HepG2 (cell line): ENCODE measurements around the gene WFDC10B. TPM values are rescaled to one million over a fixed set of nuclear protein-coding genes. Genes with fewer than 3 reads are reported as not detected.

ENCODE experiments used
- ATAC-seq: fragments of 200-7000 bp; cut with Tn5 transposase; 3 replicates; pipeline ENCODE4 v1.9.1; 2020; ENCODE audit warnings: mild to moderate bottlenecking, moderate library complexity
- BruUV-seq: library from RNA; stranded (reverse); fragments of 400-500 nt; replicated peaks from 2 replicates; lab custom pipeline; 2021; lab: Mats Ljungman, UMichigan
- CTCF ChIA-PET: fragments of 300-600 bp; formaldehyde crosslinking; extraction: SDS; loops from one replicate; lab custom pipeline; 2021; ENCODE audit warnings: low total read pairs, inconsistent platforms, low intra/inter-chr PET ratio; lab: Yijun Ruan, JAX
- POLR2A ChIA-PET: fragments of 350-600 bp; sonication (Branson Sonifier 250); formaldehyde crosslinking; loops from one replicate; lab custom pipeline; 2020; ENCODE audit warnings: antibody characterized with exemption, inconsistent platforms; lab: Yijun Ruan, JAX
- DNase-seq: peaks from one replicate; pipeline ENCODE4 v3.0.0-alpha.2; 2015; ENCODE audit warnings: low spot score
- FAIRE-seq: peaks from 3 replicates; lab custom pipeline; 2011; peaks lifted over from hg19 to GRCh38; lab: Jason Lieb, UNC
- H2AFZ ChIP-seq: one replicate; pipeline ENCODE4 v1.6.1; 2011; ENCODE audit warnings: low read length, inconsistent platforms
- H3K27ac ChIP-seq: fragments of 300-600 bp; 3 replicates; pipeline ENCODE4 v1.8.0; 2011; ENCODE audit warnings: mixed run types, mild to moderate bottlenecking, mixed read lengths, low read length, inconsistent platforms; ENCODE audit not compliant: insufficient read depth; ENCODE audit errors: extremely low read length
- H3K27me3 ChIP-seq, 2 experiments: fragments of 200-600 bp in 1 of 2; 2 replicates in 1 of 2; 3 replicates in 1 of 2; pipeline versions ENCODE4 v1.6.0 to v1.8.0; 2011; ENCODE audit warnings: low read length in 2 of 2, mild to moderate bottlenecking in 2 of 2, moderate library complexity in 2 of 2, inconsistent platforms in 1 of 2; ENCODE audit not compliant: insufficient read depth in 2 of 2, control insufficient read depth in 1 of 2
- H3K36me3 ChIP-seq, 2 experiments: fragments of 200-600 bp in 1 of 2; replicated peaks in 1 of 2; 2 replicates in 1 of 2; 3 replicates in 1 of 2; pipeline versions ENCODE4 v1.5.1 to v1.8.0; 2011; ENCODE audit warnings: low read length in 2 of 2, inconsistent platforms in 1 of 2; ENCODE audit not compliant: insufficient read depth in 2 of 2, control insufficient read depth in 1 of 2
- H3K4me1 ChIP-seq: 2 replicates; pipeline ENCODE4 v1.5.1; 2012; ENCODE audit warnings: low read length, inconsistent platforms; ENCODE audit not compliant: insufficient read depth
- H3K4me2 ChIP-seq: 2 replicates; pipeline ENCODE4 v1.6.0; 2011; ENCODE audit warnings: low read depth, low read length, inconsistent platforms
- H3K4me3 ChIP-seq, 3 experiments: fragments of 200-600 bp in 1 of 3; sonication (generic), shearing (Covaris generic) in 1 of 3; replicated peaks in 1 of 3; 2 replicates each; pipeline ENCODE4 v1.5.1; 2011 to 2016; ENCODE audit warnings: low read length in 3 of 3, inconsistent platforms in 2 of 3, low read depth in 2 of 3, mild to moderate bottlenecking in 2 of 3, control low read depth in 1 of 3, mixed read lengths in 1 of 3; ENCODE audit not compliant: insufficient read depth in 1 of 3
- H3K79me2 ChIP-seq: one replicate; pipeline ENCODE4 v1.6.1; 2011; ENCODE audit warnings: low read length, inconsistent platforms; ENCODE audit not compliant: insufficient read depth
- H3K9ac ChIP-seq: 2 replicates; pipeline ENCODE4 v1.6.0; 2011; ENCODE audit warnings: mild to moderate bottlenecking, low read depth, low read length, inconsistent platforms; ENCODE audit not compliant: insufficient read depth
- H3K9me3 ChIP-seq: 2 replicates; pipeline ENCODE4 v1.5.1; 2012; ENCODE audit warnings: mild to moderate bottlenecking, low read length
- H4K20me1 ChIP-seq: 2 replicates; pipeline ENCODE4 v1.6.0; 2011; ENCODE audit warnings: inconsistent platforms, mild to moderate bottlenecking, low read length, moderate library complexity; ENCODE audit not compliant: insufficient read depth
- FOXO4 ChIP-seq: sonication (generic); formaldehyde crosslinking; conservative IDR thresholded peaks from 2 replicates; pipeline ENCODE4 v1.8.1; 2023; ENCODE audit warnings: missing genetic modification reagents
- KDM2A ChIP-seq: sonication (generic); formaldehyde crosslinking; IDR thresholded peaks from 2 replicates; pipeline ENCODE4 v1.4.0; 2020; ENCODE audit warnings: low read depth, missing genetic modification reagents, borderline replicate concordance
- SNRNP70 ChIP-seq: fragments of 200-400 bp; formaldehyde crosslinking; IDR thresholded peaks from 2 replicates; pipeline ENCODE4 v1.6.1; 2017; ENCODE audit warnings: mild to moderate bottlenecking, low read depth, low read length, moderate library complexity
- THAP11 ChIP-seq: IDR thresholded peaks from 2 replicates; pipeline ENCODE4 v1.6.1; 2016; ENCODE audit warnings: missing biosample characterization, missing genetic modification reagents
- ZNF30 ChIP-seq: sonication (generic); formaldehyde crosslinking; IDR thresholded peaks from 2 replicates; pipeline ENCODE4 v1.5.0; 2020; ENCODE audit warnings: mild to moderate bottlenecking, missing genetic modification reagents
- ZNF335 ChIP-seq: sonication (generic); formaldehyde crosslinking; IDR thresholded peaks from 2 replicates; pipeline ENCODE4 v1.4.0; 2020; ENCODE audit warnings: missing genetic modification reagents
- ZNF501 ChIP-seq: sonication (generic); formaldehyde crosslinking; IDR thresholded peaks from 2 replicates; pipeline ENCODE4 v1.5.1; 2020; ENCODE audit warnings: mild to moderate bottlenecking, moderate library complexity, missing genetic modification reagents
- WGBS: methylation state at CpG from one replicate; pipeline ENCODE4 v1.1.6; 2017; ENCODE audit warnings: low lambda C conversion rate; 5-methylcytosine and 5-hydroxymethylcytosine counted together
- in situ Hi-C: cut with HindIII; loops from 2 replicates; pipeline ENCODE4 v1.10.0; 2017; ENCODE audit warnings: low pct_unique_long_range_greater_than_20kb; ENCODE audit not compliant: extremely low pct_ligation_motif_present
- intact Hi-C: fragments of 100-400 bp; cut with micrococcal nuclease; formaldehyde crosslinking; loops from one replicate; pipeline ENCODE4 v1.10.0; 2022; ENCODE audit not compliant: unreplicated experiment
- polyA plus RNA-seq, 8 experiments: library from polyadenylated mRNA; depleted of rRNA in 3 of 8; stranded (reverse) in 7 of 8; unstranded in 1 of 8; fragments of >200 nt; fragmentation: Illumina TruSeq in 4 of 8; extraction: Trizol in 4 of 8; gene quantifications; 2 replicates each; pipeline versions ENCODE4 v1.2.1 to v1.2.3, GENCODE V29; 2011 to 2016; ENCODE audit warnings: low read depth in 4 of 8, missing spikeins in 1 of 8, mixed read lengths in 1 of 8; ENCODE audit not compliant: insufficient read depth in 1 of 8
- total RNA-seq, 5 experiments: library from RNA; depleted of rRNA; stranded (reverse); fragments of >200 nt; fragmentation: Illumina TruSeq; extraction: Trizol; gene quantifications; 2 replicates each; pipeline ENCODE4 v1.2.3, GENCODE V29; 2016; ENCODE audit warnings: low read depth in 1 of 5
- TF ChIP-seq, protein P1 (sequence below): sonication (generic); formaldehyde crosslinking; conservative IDR thresholded peaks from 2 replicates; pipeline ENCODE4 v1.4.0; 2020; ENCODE audit warnings: missing genetic modification reagents

WFDC10B gene
- total and polyA plus RNA-seq, 2 of the 13 experiments (the other 11 are each of a cell fraction or from before 2014, with no cell fraction given) = 0.24 TPM; not detected in 1

GRCh38 chr20:45647441-45648050 lies 57.3 kb downstream of the WFDC10B start:
- Histone ChIP-seq H3K9ac (no peak overlapping the region), H2AFZ (no peak overlapping the region), H3K9me3 (no peaks in the 10 kb centered on the region), H4K20me1 (no peaks in the 10 kb centered on the region), H3K4me2 (no peak overlapping the region), H3K4me3 (no peak overlapping the region), H3K36me3 (no peaks in the 10 kb centered on the region), H3K27me3 (peaks cover 0 to 4% of the 10 kb centered on the region in 2 experiments; a peak in 1 of 5 replicates), H3K27ac (no peak overlapping the region), H3K4me1 (peaks cover 9% of the 10 kb centered on the region), H3K79me2 (no peaks in the 10 kb centered on the region)
- no TSS peak for BruUV-seq
- FAIRE-seq (no peak), DNase-seq (no peak), ATAC-seq (peak; percentile 51)
- ChIA-PET CTCF (no interaction called here), POLR2A (no interaction called here)
- intact Hi-C loops = no loop called here
- WGBS = 0% methylated on average over 1 of the region's 1 CpG
- TF ChIP-seq THAP11 (CRISPR knock-in tag) = no peak
- TF ChIP-seq FOXO4 = 0 out of 2 replicates have a peak, but pooled peaks have one; percentile 65
- TF ChIP-seq, protein P1, sequence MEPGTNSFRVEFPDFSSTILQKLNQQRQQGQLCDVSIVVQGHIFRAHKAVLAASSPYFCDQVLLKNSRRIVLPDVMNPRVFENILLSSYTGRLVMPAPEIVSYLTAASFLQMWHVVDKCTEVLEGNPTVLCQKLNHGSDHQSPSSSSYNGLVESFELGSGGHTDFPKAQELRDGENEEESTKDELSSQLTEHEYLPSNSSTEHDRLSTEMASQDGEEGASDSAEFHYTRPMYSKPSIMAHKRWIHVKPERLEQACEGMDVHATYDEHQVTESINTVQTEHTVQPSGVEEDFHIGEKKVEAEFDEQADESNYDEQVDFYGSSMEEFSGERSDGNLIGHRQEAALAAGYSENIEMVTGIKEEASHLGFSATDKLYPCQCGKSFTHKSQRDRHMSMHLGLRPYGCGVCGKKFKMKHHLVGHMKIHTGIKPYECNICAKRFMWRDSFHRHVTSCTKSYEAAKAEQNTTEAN (CRISPR knock-in tag) = no peak
- no peak for TF ChIP-seq ZNF30 (CRISPR knock-in tag)
- no peak for TF ChIP-seq ZNF335 (CRISPR knock-in tag)
- TF ChIP-seq ZNF501 (CRISPR knock-in tag) = no peak
- TF ChIP-seq KDM2A (CRISPR knock-in tag) = no peak
- no peak for TF ChIP-seq SNRNP70
- in situ Hi-C loops = no loop called here
